ENCODE measurements around the gene MUC6.

Gene MUC6

GRCh38 chr11:1049911-1050580 is 13.5 kb upstream of the MUC6 start:
- no peak for DNase-seq (ENCODE audit: low spot score)
- in situ Hi-C loops (cut with MboI; ENCODE audit: low sequenced_read_pairs, unreplicated experiment): loop anchor here (10.0 to 25.0 kb wide), 2 partner anchors 87 to 205 kb away; partner anchors contain the start of genes POLR2L and TSPAN4
- TF ChIP-seq CTCF (IDR thresholded peaks at IDR 0.05; ENCODE audit: borderline replicate concordance, control extremely low read depth, extremely low read depth, insufficient read depth, missing control alignments): no peak

GRCh38 chr11:1049431-1049891 is 12.9 kb upstream of the MUC6 start:
- in situ Hi-C loops (cut with MboI; ENCODE audit: low sequenced_read_pairs, unreplicated experiment): loop anchor here (25.0 kb wide), 1 partner anchor 88 kb away; no protein-coding TSS in a partner anchor
- DNase-seq (ENCODE audit: low spot score): no peak

GRCh38 chr11:1049071-1049405 is 12.5 kb upstream of the MUC6 start:
- TF ChIP-seq CTCF (IDR thresholded peaks at IDR 0.05; ENCODE audit: borderline replicate concordance, control extremely low read depth, extremely low read depth, insufficient read depth, missing control alignments): no peak
- DNase-seq (ENCODE audit: low spot score): no peak

More at GRCh38 chr11:1049431-1049891, 12.9 kb upstream of the MUC6 start:
- TF ChIP-seq CTCF (IDR thresholded peaks at IDR 0.05; ENCODE audit: borderline replicate concordance, control extremely low read depth, extremely low read depth, insufficient read depth, missing control alignments): no peak

GRCh38 chr11:1048375-1049070 is 12.0 kb upstream of the MUC6 start:
- DNase-seq (ENCODE audit: low spot score): no peak
- TF ChIP-seq CTCF (IDR thresholded peaks at IDR 0.05; ENCODE audit: borderline replicate concordance, control extremely low read depth, extremely low read depth, insufficient read depth, missing control alignments): no peak
- in situ Hi-C loops (cut with MboI; ENCODE audit: low sequenced_read_pairs, unreplicated experiment): loop anchor here (25.0 kb wide), 1 partner anchor 89 kb away; no protein-coding TSS in a partner anchor

More at GRCh38 chr11:1049071-1049405, 12.5 kb upstream of the MUC6 start:
- in situ Hi-C loops (cut with MboI; ENCODE audit: low sequenced_read_pairs, unreplicated experiment): loop anchor here (25.0 kb wide), 1 partner anchor 88 kb away; no protein-coding TSS in a partner anchor

DNA sequence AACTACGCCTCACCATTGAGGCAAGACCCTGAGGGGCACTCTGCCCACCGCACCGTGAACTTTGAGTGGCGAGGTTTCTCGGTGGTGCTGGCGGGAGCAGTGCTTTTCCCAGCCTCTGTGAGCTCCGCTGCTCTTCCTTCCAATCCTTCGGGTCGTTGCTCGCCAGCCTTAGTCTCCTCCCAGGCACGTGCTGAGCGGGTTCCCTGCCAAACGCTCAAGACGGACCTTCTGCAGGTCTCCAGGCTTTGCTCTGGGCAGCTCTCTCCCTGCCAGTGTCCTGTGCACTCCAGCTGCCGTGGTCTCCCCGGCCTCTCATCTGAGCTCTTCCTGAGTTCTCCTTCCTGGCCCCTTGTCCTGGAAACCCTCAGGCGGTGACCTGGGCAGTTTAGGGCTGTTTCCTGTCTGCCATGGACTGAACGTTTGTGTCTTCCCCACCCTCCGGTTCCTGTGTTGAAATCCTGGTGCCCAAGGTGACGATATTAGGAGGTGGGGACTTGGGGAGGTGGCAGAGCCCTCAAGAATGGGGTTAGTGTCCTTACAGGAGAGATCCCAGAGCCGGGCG is 11.2 kb upstream of the MUC6 start:
- no peak for TF ChIP-seq CTCF (IDR thresholded peaks at IDR 0.05; ENCODE audit: borderline replicate concordance, control extremely low read depth, extremely low read depth, insufficient read depth, missing control alignments)
- DNase-seq (ENCODE audit: low spot score): no peak
- in situ Hi-C loops (cut with MboI; ENCODE audit: low sequenced_read_pairs, unreplicated experiment): loop anchor here (25.0 kb wide), 1 partner anchor 90 kb away; no protein-coding TSS in a partner anchor

- in situ Hi-C loops (cut with MboI; ENCODE audit: low sequenced_read_pairs, unreplicated experiment): loop anchor here (25.0 kb wide), 1 partner anchor 93 kb away; no protein-coding TSS in a partner anchor
- TF ChIP-seq CTCF (IDR thresholded peaks at IDR 0.05; ENCODE audit: borderline replicate concordance, control extremely low read depth, extremely low read depth, insufficient read depth, missing control alignments): no peak
- DNase-seq (ENCODE audit: low spot score): no peak
Measured at GRCh38 chr11:1044160-1044559, 7.6 kb upstream of the MUC6 start.
